GM19395 (cell line): ENCODE results near the gene KDM4B.

Experiments
- ATAC-seq: cut with Tn5 transposase; IDR thresholded peaks from one replicate; pipeline ENCODE4 v1.9.1; 2021; ENCODE audit warnings: mild to moderate bottlenecking, moderate library complexity; ENCODE audit not compliant: unreplicated experiment

KDM4B gene

GRCh38 chr19:5132206-5132560 is 163.3 kb downstream of the KDM4B start:
- ATAC-seq, result no peak

GRCh38 chr19:5132698-5133651 is 164.1 kb downstream of the KDM4B start:
- no peak for ATAC-seq

GRCh38 chr19:5133986-5134595 is 165.2 kb downstream of the KDM4B start:
- no peak for ATAC-seq

GRCh38 chr19:5134691-5135090 is 165.8 kb downstream of the KDM4B start:
- ATAC-seq, result no peak

GRCh38 chr19:5136073-5136855 is 167.4 kb downstream of the KDM4B start:
- ATAC-seq, result no peak

- ATAC-seq, result no peak
Observed at GRCh38 chr19:5137114-5137513, 168.2 kb downstream of the KDM4B start.

GRCh38 chr19:5137571-5138124 is 168.7 kb downstream of the KDM4B start:
- no peak for ATAC-seq

GRCh38 chr19:5138606-5139582 is 170.0 kb downstream of the KDM4B start:
- peak; percentile 76 for ATAC-seq

- ATAC-seq, result no peak
Observed at GRCh38 chr19:5139583-5140325, 170.8 kb downstream of the KDM4B start.

GRCh38 chr19:5141129-5141849 is 172.4 kb downstream of the KDM4B start:
- ATAC-seq, result no peak

GRCh38 chr19:5141850-5142724 is 173.2 kb downstream of the KDM4B start:
- no peak for ATAC-seq

- no peak for ATAC-seq
Observed at GRCh38 chr19:5142725-5143097, 173.8 kb downstream of the KDM4B start.

GRCh38 chr19:5143471-5144411 is 174.8 kb downstream of the KDM4B start:
- no peak for ATAC-seq

GRCh38 chr19:5144545-5145179 is 175.7 kb downstream of the KDM4B start:
- ATAC-seq, result no peak

GRCh38 chr19:5145521-5146511 is 176.9 kb downstream of the KDM4B start:
- no peak for ATAC-seq
